CD4-positive, alpha-beta T cell treated with Interleukin-4 for 1 hour (primary cell): ENCODE measurements around the gene PISD.

Experiments
- DNase-seq, 2 donors: peaks; one replicate each; pipeline ENCODE4 v3.0.0-alpha.2; 2020 to 2022

PISD gene

DNA sequence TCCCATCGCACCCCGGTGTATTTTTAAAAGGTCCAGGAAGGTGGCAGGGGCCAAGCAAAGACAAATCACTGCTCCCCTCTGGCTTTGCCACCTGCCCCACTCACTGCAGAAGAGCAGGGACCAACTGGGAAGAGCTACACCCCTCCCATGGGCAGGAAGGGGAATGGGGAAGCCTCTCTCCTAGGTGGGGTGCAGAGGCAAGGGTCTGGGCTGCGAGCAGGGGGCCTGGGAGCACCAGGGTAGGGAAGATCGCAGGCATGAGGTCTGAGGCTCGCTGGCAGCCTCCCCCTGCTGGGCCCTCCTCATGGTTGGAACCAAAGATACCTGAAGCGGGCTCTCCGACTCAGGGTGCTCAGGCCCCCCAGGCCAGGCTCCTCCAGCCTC lies 36.8 kb downstream of the PISD start:
- no peak for DNase-seq

DNA sequence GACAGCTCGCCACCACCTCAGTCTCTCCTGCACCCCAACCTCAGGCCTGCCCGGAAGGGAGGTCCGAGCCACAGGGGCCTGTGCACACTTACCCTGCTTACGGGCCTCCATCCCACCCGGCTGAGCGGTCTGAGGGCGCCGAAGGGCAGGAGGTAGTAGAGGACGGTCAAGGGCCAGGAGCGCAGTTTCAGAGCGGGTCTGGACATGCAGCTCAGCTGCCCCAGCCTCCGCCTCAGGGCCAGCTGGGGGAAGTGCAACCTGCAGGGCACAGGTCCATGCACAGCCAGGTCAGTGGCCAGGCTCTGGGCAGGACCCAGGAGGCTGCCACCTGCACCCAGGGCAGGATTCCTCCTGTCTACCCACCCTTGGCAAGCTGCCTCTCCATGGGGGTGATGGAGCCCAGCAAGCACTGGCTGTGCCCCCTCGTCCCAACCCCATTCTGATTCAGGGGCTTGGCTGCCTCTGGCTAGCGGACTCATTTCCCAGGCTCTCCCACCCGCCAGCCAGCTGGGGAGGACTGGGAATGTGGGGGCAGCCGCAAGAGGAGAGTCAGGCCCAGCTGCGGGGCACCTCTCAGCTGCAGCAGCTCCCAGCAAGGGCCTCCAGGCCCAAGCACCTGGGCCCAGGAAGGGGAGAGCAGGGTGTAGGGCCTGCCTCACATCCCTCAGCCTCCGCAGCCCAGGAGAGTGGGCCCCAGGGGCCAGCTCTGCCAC lies 38.3 kb downstream of the PISD start:
- DNase-seq, result no peak

DNA sequence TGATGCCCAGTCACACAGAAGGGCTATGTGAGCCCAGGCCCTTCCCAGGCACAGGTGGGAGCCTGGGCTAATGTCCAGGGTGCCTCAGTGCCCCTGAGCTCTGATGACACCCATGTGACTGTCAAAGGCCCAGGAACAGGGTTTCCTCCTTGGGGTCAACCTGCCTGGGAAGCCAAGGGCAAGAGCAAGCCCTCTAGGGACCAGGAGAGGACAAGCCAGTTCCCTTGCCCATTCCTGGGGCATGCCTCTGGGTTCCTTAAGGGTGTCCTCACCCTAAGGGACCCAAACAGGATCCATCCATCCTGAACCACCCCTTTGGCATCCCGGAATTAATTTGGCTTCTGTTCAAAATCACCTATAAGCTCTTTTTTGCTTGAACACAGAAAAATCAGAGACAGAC lies 39.0 kb downstream of the PISD start:
- no peak for DNase-seq

- DNase-seq, result no peak
These were observed 40.4 kb downstream of the PISD start for GRCh38 chr22:31621507-31622124.

DNA sequence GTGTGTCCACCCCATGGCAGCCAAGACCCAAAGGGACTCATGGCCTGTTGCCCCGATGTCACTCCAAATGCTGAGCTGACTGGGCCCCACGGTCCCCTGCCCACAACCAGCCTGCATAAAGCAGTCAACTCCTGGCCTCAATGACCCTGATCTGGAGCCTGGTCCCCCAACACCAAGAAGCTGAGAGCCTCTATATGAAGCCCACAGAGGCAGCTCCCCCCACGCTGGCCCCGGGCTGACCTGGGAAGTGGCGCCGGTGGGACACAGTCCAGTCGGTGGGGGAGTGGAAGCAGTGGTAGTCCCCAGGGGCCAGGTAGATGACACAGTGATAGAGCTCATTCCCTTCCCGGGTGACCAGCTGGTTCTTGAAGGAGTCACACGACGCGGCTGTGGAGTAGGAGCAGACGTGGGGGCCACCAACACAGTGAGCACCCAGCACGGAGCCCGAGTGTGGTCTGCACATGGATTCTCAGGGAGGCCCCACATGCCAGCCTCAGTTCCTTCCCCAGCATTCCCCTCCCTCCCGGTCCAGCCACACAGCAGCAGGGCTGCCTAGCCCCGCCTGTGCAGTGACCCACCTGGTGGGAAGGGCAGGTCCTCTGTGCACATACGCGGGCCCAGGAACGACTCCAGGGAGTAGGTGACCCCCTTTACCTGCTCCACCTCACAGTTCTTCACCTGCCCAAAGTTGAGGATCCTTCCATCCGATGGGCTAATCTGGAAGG lies 41.1 kb downstream of the PISD start:
- DNase-seq, result no peak

DNA sequence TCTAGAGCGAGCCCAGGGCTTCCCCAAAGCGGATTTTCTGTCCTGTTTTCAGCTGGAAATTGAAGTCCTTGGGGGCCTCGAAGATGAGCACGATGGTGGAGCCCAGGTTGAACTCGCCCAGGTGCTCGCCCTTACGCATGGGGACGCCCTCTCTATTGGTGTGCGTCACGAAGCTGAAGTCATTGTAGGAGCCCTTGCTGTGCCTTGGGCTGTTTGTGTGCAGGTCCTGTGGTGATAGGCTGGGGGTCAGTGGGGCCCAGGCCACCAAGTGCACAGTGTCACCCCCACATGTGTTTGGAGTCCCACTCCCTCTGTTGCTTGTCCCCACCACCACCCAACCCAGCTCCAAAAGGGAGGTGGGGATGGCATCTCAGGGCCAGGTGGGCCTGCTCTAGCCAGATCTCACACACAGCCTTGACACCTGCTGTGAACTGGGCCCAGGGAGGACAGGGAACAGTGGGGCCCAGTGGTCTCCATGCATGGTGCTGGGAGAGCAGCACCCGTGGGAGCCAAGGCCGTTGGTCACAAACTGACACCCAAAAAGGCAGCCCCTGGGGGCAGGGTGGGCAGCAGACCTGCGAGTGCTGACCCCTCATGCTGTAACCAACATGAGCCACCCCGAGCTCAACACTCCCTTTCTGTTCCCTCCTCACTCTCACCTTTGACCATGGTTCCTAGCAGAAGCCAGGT lies 42.3 kb downstream of the PISD start:
- DNase-seq, result no peak

DNA sequence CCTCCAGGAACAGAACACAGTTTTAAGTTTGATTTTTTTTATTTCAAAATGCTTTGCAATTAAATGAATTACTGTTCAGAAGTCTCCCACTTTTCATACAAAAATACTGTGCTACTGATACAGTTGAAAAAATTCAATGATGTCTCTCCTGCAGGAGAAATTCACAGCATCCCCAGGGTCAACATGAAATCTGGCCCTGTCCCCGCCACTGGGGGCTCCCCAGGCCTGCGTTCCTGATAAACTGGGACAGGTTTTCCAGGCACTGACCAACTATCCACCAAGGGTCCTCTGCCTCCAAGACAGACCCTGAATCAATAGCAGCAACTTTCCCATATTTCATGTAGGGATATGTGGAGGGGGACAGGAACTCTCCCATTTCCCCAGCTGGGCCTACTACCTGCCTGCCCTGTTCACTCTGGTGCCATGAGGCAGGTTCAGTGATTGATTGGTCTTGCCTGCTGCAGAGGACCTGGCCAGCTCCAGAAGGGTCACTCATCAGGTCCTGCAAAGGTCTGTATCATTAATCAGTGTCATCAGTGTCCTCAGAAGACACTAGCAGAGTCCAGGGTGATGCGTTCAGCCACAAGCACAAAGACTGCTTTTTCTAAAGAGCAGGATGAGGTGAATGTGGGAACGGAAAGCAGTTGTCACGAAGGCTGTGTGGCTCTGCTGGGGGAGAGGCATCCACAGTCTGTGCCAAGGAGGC lies 43.4 kb downstream of the PISD start:
- DNase-seq, result no peak

DNA sequence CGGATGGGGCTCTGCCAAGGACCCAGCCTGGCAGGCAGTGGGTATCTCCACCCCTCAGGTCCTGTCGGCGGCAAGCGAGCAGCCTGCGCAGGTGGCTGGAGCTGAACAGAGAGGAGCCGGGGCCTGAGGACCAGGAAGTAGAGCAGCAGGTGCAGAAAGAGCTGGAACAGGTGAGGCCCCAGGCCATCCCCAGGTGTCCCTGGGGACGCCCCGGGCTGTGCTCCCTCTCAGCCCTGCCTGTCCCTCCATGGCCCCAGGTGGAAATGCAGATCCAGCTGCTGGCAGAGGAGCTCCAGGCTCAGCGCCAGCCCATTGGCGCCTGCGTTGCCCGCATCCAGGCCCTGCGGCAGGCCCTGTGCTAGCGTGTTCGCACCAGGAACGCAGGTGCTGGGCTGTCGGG lies 44.0 kb downstream of the PISD start:
- DNase-seq, result no peak

GRCh38 chr22:31616315-31616980 lies 45.6 kb downstream of the PISD start:
- no peak for DNase-seq

DNA sequence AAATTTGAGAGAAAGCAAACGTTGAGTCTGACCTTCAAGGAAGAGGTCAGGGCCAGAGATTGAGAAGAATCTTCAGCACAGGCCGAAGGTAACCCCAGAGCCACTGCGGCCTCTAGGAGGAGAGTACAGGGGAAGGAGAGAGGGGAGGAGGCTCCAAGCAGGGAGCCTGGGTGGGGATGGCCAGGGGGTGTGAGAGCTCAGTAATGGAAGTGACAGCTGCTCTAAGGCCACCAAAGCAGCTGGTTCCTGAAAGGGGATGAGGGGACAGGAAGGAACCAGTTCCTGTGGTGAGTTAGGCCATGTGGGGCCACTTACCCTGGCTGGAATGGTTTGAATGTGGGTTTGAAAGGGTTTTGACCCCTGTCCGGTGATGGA lies 46.1 kb downstream of the PISD start:
- DNase-seq, result no peak

- no peak for DNase-seq
These were observed 46.5 kb downstream of the PISD start for GRCh38 chr22:31615491-31615860.

DNA sequence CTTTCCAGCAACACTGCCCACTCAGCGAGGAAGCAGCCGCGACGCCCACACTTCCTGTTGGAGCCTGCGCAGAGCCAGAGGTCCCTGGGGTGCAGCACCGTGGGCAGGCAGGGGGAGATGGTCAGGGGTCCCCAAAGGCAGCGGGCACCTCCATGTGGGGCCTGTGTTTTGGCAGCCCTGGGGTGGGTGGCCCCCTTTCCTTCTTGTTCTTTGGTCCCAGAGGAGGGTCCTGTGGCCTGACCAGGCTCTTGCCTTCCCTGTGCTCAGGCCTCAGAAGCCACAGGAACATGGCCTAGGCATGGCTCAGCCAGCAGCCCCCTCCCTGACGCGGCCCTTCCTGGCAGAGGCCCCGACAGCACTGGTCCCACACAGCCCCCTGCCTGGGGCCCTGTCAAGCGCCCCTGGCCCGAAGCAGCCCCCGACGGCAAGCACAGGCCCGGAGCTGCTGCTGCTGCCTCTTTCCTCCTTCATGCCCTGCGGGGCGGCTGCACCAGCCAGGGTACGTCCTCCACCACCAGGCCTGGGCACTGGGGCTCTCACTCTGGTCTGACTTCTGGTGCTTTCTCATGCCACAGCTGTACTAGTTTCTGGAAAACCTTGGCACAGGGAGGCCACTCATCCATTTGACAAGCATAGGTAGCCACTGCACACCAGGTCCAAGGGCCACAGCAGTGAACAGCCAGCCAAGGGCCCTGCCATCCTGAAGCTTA lies 47.1 kb downstream of the PISD start:
- no peak for DNase-seq

DNA sequence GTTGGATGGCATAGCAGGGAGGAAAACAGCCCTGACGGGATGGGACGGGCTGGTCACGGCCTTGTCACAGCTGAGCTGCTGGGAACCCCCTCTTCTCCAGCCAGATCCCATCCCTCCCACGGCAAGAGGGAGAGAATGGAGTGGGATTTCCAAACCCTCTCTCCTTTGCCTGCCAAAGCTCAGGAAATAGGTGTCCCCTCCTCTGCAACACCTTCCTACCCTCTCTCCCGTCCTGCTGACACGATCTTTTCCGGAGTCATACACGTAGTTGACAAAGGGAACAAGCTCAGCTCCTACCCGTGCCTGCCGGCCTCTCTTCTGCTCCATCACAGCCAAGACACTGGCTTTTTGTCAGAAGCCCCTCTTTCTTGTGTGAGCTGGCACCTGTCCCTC lies 48.1 kb downstream of the PISD start:
- no peak for DNase-seq

DNA sequence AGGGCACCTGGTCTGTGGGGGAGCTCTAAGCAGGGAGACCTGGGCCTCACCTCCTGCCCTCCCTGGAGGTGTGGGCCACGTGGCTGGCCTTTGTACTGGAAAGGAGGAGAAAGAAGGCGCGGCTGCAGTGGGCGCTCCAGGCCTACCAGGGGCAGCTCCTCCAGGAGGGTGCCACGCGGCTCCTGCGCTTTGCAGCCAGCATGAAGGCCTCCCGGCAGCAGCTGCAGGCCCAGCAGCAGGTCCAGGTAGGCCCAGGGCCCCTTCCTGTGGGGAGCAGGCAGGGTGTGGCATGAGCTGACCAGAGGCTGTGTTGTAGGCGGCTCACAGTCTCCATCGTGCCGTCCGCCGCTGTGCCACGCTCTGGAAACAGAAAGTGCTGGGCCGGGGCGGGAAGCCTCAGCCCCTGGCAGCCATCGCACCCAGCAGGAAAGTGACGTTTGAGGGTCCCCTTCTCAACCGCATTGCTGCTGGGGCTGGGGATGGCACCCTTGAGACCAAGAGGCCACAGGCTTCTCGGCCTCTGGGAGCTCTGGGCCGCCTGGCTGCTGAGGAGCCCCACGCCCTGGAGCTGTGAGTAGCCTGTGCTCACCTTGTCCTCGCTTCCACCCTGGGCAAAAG lies 48.6 kb downstream of the PISD start:
- no peak for DNase-seq

GRCh38 chr22:31612891-31613285 lies 49.1 kb downstream of the PISD start:
- no peak for DNase-seq

DNA sequence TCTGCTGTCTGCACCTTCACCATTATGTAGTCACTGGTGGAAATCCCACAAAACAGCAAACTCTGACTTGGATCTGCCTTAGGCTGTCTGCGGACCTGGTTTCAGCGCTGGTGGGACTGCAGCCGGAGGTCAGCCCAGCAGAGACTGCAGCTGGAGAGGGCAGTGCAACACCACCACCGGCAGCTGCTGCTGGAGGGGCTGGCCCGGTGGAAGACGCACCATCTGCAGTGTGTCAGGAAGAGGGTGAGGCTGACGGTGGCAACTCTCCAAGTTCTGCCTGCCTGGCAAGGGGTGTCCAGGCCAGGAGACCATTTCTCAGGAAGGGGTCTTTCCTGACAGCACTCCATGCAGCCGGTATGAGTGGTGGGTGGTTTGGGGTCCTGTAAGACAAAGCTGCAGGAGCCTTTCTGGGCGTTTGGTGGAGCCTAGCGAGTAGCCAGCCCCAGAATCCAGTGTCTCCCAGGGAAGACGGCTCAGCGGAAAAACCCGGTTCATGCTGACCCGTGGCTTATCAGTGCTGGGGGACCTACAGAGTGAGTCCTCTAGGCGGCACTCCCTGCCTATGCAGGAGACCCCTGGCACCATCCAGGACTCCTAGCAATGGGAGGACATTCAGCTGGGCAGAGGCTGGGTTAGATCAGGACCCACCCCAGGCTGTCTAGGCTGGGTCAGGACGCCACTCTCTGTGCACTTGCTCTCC lies 50.8 kb downstream of the PISD start:
- DNase-seq, result no peak

GRCh38 chr22:31610611-31611010 lies 51.4 kb downstream of the PISD start:
- no peak for DNase-seq

- no peak for DNase-seq
These were observed 52.3 kb downstream of the PISD start for GRCh38 chr22:31609716-31610115.

DNA sequence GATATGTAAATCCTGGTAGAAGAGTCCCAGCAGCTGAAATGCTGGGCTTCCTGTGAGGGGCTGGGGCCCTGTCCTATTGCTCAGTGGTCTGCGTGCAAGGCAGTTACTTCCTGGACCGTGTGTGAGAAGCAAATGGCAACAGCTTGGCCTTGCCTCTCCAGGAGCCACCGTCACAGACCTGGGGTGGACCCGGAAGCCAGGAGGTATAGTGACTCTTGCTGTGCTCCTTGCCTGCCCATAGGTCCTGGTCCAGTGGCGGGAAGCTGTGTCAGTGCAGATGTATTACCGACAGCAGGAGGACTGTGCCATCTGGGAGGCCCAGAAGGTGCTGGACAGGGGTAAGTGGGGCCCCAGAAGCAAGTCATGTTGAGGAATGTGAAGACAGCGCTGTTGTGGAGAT lies 54.3 kb downstream of the PISD start:
- DNase-seq, result no peak

DNA sequence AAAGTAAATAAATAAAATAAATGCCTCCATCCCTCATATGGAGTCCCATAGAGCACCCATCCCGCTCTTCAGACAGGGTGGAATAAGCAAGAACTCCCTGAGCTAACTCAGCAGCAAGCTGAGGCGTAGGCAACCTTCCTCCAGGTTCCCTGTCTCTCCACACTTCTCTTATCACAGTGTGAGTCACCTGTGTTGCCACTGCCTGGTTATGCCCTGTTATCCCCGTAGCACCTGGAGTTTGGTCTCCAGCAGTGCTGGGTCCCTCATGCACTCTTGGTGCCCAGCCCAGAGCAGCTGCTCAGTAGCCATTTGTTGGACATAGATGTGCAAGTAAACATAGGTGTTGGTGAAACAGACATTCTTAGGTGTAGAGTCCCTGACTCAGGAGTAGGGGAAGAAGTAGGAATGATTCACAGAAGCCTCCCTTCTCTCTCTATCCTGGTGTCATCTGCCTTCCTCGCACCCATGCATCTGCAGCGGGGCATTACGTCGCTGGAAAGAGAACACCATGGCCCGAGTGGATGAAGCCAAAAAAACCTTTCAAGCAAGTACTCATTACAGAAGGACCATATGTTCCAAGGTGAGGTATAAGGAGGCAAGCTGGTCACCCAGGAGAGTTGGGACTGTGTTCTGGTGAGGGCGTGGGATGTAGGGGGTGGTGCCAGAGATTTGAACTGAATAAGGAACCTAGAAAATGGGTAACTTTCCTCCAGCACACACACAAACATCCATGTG lies 56.0 kb downstream of the PISD start:
- DNase-seq, result no peak
